NCI-H82 (cell line): Measurements from ENCODE around the gene KLF16.
"Not testable (repeated sequence)": the region's sequence is repeated elsewhere in the genome, so short reads cannot be mapped to it uniquely, and the experiment has no call there.

Source experiments
- DNase-seq: peaks from one replicate; lab custom pipeline; 2025; lab: John Stamatoyannopoulos, UW

KLF16 gene

DNA sequence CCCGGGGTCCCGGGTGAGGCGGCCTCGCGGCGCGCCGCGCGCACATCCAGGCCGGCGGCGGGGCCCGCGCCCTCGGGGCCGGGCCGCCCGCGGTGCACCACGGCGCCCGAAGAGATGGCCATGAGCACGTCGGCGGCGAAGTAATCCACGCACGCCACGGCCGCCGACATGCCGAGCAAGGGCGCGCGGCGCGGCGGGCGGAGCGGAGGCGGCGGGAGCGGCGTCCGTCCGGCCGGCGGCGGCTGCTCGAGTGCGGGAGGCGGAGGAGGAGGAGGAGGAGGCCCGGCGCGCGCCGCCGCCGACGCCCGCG lies at the start of gene KLF16:
Gene KLF16 (minus strand): TSS at position 252 of the 310 bp plus-strand sequence. CDS start 82 bp downstream, at position 170.
- no peak for DNase-seq

DNA sequence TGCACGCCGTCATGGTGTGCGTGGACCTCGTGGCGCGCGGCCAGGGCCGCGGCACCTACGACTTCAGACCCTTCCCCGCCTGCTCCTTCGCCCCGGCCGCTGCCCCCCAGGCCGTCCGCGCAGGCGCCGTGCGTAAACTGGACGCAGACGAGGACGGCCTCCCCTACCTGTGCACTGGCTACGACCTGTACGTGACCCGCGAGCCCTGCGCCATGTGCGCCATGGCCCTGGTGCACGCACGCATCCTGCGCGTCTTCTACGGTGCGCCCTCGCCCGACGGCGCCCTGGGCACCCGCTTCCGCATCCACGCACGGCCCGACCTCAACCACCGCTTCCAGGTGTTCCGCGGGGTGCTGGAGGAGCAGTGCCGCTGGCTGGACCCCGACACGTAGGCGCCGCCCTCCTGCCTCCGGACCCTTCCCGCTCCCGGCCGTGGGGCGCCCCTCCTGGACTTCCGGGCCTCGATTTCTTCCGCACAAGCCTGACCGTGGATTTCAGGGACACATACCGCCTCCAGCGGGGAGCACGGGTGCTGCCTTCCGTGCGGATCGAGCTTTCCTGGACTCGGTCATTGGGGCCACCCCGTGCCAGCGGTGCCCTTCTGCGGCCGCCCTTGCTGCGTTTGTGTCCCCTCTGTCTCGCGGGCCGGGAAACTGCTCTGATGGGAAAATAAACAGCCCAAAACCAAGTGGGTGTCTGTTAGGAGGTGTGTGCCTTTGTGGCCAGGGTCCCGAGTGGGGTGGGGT lies 49.6 kb upstream of the KLF16 start:
- no peak for DNase-seq

DNA sequence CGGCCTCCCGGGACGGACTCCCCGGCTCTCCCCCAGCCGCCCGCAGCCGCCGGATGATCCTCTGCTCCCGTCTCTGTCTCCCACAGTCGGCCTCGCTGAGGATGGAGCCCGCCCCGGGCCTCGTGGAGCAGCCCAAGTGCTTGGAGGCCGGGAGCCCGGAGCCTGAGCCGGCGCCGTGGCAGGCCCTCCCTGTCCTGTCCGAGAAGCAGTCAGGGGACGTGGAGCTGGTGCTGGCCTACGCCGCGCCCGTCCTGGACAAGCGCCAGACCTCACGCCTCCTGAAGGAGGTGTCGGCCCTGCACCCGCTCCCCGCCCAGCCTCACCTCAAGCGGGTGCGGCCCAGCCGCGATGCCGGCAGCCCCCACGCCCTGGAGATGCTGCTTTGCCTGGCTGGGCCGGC lies 48.6 kb upstream of the KLF16 start:
- DNase-seq: no peak

DNA sequence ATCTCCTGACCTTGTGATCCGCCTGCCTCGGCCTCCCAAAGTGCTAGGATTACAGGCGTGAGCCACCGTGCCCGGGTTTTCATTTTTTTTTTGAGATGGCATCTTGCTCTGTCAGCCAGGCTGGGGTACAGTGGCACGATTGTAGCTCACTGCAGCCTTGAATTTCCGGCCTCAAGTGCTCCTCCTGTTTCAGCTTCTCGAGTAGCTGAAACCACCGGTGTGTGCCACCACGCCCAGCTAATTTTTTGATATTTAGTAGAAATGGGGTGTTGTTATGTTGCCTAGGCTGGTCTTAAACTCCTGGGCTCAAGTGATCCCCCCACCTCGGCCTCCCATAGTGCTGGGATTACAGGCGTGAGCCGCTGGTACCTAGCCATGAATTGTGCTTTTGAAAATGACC lies 47.7 kb upstream of the KLF16 start:
- DNase-seq: no peak

DNA sequence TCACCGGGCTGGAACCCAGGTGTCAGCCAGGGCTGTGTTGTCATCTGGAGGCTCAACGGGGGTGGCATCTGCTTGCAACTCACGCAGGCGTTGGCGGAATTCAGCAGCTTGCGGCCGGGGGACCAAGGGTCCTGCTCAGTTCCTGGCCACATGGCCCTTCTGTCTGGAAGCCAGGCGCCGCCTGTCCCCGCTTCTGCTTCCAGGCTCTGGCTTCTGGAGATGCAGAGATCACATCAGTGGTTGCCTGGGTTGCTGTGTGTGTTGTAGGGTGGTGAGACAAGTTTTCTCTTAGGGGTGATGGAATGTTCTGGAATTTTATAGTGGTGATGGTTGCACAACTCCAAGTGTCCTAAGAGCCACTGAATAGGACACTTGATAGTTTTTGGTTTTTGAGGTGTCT lies 46.8 kb upstream of the KLF16 start:
- DNase-seq: no peak

DNA sequence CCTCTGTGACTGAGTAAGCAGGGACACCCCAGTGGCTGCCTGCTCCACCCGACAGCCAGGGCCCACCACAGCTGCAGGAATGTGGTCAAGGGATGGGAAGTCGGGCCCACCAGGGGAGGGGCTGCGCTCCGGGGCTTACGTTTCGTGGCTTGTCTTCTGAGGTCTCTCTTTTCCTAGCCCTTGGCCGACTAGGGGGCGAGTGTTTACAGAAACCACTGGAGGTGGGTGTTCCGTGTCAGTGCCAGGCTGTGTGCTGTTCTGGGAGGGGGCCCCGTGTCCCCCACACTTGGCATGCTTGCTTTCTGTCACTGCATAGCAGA lies 46.3 kb upstream of the KLF16 start:
- no peak for DNase-seq

DNA sequence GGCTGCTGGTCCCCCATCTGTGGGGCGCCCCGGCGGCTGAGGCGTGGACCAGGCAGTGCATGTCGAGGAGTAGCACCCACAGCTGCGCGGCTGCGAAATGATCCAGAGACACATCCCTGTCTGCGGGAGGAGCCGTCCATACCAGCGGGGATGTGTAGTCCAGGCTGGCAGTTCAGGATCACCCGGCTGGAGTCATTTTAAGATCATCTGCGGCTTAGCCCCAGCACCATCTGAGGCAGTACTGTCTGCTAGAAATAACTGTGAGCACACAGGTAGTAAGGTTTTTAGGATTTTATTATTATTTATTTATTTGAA lies 44.9 kb upstream of the KLF16 start:
- no peak for DNase-seq

DNA sequence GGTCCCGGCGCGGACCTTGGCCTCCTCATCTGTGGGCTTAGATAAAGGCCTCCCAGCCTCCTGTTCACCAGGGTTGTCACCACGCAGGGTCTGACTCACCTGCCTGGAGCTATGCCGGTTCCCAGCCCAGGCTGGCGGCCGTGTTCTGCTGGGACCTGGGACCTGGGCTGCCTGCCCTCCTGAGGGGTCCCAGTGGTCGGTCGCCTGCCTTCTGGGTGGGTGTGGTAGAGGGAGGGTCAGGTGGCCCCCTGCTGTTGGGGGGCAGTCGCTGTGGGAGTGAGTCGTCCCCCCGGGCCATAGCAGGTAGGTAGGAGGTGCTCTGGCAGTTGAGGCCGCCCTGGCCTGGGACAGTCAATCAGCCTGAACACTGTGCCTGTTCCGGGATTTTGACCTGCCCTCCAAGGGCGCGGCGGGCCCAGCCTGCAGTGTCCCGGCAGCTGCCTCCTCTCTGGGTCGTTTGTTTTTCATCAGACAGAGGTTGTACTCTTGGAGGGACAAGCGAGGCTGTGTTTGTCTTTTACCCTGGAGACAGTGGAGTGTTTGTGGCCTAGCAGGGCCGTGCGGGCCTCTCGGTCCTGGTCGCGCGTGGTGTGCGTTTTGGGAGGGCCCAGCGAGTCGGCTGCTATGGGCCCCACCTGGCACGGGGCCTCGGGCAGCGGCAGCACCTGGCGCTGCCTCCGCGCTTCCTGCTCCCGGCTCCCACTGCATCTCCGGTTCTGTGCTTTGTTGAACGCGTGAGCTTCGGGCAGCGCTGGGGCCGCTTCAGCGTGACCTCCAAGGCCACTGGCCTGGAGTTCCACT lies 44.4 kb upstream of the KLF16 start:
- no peak for DNase-seq

DNA sequence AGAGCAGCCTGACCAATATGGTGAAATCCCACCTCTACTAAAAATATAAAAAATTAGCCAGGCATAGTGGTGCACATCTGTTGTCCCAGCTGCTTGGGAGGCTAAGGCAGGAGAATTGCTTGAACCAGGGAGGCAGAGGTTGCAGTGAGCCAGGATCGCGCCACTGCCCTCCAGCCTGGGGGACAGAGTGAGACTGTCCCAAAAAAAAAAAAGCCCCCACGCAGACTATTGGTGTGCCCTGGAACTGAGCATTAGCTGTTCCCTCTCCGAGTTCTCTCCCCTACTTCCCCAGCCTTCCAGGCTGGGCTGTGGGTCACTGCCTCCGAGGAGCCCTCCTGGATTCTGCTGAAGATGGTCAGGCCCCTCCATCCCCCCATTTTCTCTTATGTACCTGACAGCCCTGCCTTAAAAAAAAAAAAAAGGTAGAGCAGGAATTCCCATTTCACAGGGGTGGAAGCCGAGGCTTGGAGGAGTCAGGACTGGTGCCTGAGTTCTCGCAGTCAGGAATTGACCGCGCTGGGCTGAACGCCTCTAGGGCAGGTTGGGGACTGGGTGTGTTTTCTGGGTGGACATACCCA lies 43.7 kb upstream of the KLF16 start:
- no peak for DNase-seq

DNA sequence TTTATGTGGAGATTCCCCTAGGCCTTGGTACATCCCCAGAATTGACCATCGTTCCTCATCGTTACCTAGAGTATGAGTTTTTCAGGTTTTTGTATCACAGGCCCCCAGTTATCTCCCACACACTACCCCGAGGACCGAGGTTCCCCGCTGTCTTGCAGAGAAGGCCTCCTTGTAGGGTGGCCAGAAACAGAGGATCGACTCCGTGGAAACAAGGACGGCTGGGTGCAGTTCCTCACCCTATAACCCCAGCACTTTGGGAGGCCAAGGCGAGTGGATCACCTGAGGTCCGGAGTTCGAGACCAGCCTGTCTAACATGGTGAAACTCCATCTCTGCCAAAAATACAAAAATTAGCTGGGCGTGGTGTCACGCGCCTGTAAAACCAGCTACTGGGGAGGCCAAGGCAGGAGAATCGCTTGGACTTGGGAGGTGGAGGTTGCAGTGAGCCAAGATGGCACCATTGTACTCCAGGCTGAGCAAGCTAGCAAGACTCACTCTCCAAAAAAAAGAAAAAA lies 42.5 kb upstream of the KLF16 start:
- DNase-seq: no peak

DNA sequence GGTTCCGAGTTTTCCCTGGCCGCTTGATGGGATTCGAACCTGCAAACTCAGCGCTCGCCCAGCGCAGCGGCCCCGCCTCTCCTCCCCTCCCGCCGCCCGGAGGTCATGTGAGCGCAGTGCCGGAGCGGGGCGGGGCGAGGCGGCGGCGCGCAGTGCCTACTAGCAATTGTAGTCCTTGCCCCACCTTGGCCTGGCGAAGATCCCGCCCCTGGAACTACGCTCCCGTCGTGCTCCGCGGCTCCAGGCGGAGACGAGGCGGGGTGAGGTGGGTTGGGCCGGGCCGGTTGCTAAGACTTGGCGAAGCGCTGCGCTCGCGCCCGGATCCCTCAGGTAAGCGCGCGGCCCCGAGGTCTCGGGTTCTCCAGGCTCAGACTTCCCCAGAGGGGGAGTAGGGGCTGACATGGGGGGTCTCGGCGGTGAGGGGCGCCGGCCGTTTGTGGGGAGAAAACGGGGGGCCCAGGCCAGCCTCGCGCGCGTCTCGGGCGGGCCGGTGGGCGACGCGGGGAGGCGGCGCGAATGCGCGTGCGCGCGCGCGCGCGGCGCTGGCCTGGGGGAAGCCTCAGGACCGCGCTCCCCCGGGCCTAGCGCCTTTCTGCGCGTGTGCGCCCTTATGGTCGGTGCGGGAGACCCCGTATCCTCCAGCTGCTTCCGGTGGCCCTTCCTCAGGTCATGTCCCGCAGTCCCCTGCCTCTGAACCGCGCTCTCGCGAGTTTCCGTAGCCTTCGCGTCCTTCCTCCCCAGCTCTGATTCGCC lies 41.9 kb upstream of the KLF16 start, which contains the start of the genes ADAT3 and SCAMP4:
Gene ADAT3 (plus strand): TSS at position 290 of the 753 bp plus-strand sequence. CDS start 6,649 bp downstream, outside the sequence.
Gene SCAMP4 (plus strand): TSS at position 290 of the 753 bp plus-strand sequence. CDS start 9,621 bp downstream, outside the sequence.
- peak; percentile 98 for DNase-seq

DNA sequence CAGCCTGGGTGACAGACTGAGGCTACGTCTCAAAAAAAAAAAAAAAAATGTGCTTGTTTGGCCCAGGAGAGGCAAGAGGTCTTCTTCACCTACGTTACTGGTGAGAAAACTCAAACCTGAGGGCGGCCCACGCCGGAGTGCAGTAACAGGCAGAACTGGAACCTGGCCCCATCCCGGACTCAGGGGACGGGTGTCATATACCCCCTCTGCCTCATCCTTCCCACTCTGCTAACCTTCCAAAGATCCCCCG lies 41.4 kb upstream of the KLF16 start:
- no peak for DNase-seq

DNA sequence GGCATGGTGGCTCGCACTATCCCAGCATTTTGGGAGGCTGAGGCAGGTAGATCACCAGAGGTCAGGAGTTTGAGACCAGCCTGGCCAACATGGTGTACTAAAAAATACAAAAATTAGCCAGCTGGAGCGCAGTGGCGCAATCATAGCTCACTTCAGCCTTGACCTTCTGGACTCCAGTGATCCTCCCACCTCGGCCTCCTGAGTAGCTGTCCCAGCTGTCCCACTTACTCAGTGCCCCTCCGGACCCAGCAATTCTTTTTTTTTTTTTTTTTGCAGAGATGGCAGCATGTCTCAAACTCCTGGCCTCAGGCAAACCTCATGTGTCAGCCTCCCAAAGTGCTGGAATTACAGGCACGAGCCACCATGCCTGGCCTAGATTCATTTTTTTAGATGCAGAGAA lies 39.5 kb upstream of the KLF16 start:
- no peak for DNase-seq

DNA sequence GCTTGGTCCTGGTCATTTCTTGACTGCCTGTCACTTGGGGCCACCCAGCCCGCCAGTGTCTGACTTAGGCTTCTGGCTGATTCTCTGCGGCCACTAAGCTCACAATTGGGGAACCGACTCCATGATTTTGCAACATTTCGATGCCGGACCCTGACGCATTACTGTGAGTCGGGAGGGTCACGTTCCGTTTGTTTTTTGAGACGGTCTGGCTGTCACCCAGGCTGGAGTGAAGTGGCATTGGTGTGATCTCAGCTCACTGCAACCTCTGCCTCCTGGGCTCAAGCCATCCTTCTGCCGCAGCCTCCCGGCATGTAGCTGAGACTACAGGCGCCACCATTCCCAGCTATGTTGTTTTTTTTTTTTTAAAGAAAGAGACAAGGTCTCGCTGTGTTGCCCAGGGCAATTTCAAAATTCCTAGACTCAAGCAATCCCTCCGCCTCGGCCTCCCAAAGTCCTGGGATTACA lies 38.6 kb upstream of the KLF16 start:
- no peak for DNase-seq

DNA sequence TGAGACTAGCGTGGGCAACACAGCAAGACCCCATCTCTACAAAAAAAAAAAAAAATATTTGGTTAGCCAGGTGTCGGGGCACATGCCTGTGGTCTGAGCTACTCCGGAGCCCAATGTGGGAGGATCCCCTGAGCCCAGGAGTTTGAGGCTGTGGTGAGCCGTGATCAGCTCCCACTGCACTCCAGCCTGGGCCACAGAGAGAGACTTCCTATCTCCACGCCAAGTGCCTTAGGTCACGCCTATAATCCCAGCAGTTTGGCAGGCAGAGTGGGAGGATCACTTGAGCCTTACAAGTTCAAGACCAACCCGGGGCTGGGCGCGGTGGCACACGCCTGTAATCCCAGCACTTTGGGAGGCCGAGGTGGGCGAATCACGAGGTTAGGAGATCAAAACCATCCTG lies 33.1 kb upstream of the KLF16 start:
- no peak for DNase-seq

DNA sequence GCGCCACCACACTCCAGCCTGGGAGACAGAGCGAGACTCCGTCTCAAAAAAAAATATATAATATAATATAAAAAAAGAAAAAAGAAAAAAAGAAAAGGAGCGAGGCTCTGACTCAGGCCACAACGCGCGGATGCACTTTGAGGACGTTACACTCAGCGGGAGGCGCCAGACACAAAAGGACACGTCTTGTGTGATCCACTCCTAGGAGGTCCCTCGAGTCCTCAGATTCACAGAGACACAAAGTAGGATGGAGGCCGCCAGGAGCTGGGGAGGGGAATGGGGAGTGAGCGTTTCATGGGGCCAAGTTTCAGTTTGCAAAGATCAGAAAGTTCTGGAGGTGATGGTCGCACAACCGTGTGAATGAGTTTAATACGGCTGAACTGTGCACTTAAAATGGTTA lies 30.4 kb upstream of the KLF16 start:
- DNase-seq: no peak

DNA sequence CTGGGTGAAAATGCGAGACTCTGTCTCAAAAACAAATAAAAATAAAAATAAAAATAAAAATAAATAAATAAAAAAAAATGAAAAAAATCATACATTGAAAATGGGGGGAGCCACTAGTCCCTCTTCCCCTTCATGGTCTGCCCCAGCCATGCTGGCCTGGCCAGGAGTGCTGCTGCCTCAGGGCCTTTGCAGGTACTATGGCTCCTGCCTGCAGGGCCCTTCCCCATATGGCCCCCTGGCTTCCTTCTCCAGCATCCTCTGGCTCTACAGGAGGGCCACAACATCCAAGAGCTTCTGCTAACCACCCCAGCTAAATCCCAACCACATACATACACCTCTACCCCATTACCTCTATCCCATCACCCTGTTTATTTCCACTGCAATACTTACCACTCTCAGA lies 26.5 kb upstream of the KLF16 start:
- no peak for DNase-seq

DNA sequence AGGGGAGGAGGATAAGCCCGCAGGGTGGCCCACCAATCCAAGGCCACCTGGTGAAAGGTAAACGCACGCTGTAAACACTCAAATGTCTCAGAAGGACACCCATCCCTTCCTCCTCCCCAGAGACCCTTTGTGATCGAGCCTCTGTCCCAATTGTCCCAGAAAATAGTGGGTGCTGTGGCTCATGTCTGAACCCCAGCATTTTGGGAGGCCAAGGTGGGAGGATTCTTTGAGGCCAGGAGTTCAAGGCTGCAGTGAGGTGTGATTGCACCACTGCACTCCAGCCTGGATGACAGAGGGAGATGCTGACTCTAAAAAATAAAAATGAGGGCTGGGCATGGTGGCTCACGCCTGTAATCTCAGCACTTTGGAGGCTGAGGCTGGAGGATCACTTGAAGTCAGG lies 25.0 kb upstream of the KLF16 start:
- DNase-seq: no peak

DNA sequence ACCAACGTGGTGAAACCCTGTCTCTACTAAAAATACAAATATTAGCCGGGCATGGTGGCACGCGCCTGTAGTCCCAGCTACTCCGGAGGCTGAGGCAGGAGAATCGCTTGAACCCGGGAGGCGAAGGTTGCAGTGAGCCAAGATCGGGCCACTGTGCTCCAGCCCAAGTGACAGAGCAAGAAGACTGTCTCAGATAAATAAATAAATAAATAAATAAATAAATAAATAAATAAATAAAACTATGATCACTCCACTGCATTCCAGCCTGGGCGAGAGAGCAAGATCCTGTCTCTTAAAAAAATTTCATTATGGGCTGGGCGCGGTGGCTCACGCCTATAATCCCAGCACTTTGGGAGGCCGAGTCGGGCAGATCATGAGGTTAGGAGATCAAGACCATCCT lies 23.0 kb upstream of the KLF16 start:
- DNase-seq: not testable (repeated sequence)

DNA sequence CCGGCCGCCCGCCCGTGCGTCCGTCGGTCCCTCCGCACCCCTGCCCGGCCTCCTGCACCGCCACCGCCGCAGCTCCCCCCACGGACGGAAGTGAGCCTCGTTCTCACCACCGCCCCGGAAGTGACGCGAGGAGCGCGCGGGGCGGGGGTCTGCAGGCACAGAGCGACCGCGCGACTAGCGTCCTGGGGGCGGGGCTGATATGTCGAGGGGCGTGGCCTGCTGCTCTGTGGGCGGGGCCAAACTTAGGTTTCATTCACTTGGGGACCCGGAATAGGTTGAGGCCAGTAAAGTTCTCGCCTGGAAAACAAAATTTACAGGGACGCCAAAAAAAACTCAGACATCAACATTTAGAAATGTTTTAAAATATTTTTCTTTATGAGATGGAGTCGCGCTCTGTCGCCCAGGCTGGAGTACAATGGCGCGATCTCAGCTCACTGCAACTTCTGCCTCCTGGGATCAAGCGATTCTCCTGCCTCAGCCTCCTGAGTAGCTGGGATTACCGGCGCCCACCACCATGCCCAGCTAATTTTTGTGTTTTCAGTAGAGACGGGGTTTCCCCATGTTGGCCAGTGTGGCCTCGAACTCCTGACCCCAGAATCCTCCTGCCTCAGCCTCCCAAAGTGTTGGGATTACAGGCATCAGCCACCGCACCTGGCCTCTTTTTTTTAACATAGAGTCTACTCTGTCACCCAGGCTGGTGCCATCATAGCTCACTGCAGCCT lies 22.2 kb upstream of the KLF16 start, which contains the start of gene ABHD17A:
Gene ABHD17A (minus strand): TSS at position 99 of the 722 bp plus-strand sequence. CDS start 3,930 bp downstream, outside the sequence.
- peak; percentile 93 for DNase-seq

DNA sequence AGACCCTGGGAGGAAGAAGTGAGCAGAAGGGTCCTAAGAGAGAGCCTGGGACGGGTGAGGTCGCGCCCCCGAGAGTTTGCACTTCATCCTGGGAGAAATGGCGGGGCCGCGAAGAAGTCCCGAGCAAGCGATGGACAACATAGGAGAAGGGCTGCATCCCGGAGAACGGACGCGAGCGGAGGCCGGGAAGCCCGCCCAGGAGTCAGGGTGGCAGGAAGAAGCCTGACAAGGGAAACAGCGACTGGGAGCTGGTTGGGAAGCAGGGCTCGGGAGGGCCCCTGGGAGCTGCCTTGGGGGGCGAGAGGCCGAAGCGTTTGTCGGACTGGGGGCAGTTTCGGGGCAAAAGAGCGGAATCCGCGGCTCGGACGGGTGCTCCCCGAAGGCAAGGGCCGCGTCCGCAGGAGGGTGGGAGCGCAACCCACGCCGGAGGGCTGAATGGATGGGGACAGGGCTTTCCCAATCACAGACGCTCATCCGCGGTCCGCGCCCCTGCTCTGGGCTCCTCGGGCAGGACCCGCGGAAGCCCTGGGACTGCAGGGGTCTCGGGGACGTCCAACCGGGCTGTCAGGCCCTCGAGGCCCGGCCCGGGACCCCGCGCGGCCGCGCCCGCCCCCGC lies 21.4 kb upstream of the KLF16 start:
- no peak for DNase-seq
